C4-2B (cell line): ENCODE results near the gene MYO9B.

Experiments used
- ZFX ChIP-seq: fragments of 450-650 bp; IDR thresholded peaks from 2 replicates; pipeline ENCODE4 v1.6.1; 2017
- TF ChIP-seq, protein P1 (sequence below): fragments of 450-650 bp; conservative IDR thresholded peaks from 2 replicates; pipeline ENCODE4 v1.5.1; 2017; ENCODE audit warnings: mild to moderate bottlenecking

- TF ChIP-seq, protein P1, sequence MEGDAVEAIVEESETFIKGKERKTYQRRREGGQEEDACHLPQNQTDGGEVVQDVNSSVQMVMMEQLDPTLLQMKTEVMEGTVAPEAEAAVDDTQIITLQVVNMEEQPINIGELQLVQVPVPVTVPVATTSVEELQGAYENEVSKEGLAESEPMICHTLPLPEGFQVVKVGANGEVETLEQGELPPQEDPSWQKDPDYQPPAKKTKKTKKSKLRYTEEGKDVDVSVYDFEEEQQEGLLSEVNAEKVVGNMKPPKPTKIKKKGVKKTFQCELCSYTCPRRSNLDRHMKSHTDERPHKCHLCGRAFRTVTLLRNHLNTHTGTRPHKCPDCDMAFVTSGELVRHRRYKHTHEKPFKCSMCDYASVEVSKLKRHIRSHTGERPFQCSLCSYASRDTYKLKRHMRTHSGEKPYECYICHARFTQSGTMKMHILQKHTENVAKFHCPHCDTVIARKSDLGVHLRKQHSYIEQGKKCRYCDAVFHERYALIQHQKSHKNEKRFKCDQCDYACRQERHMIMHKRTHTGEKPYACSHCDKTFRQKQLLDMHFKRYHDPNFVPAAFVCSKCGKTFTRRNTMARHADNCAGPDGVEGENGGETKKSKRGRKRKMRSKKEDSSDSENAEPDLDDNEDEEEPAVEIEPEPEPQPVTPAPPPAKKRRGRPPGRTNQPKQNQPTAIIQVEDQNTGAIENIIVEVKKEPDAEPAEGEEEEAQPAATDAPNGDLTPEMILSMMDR = no peak
- peak; percentile 23; the same call in 1 of the 2 replicates for TF ChIP-seq ZFX
Observed at GRCh38 chr19:17138937-17139598, 63.5 kb downstream of the MYO9B start.
